ENCODE data around the gene OR10H4. TPM values are rescaled to one million over a fixed set of nuclear protein-coding genes. Genes with fewer than 3 reads are reported as not detected.
"Not testable (repeated sequence)": the region's sequence is repeated elsewhere in the genome, so short reads cannot be mapped to it uniquely, and the experiment has no call there.

OR10H4 gene
- total RNA-seq, 1 donor from 2014 or later, result not detected

DNA sequence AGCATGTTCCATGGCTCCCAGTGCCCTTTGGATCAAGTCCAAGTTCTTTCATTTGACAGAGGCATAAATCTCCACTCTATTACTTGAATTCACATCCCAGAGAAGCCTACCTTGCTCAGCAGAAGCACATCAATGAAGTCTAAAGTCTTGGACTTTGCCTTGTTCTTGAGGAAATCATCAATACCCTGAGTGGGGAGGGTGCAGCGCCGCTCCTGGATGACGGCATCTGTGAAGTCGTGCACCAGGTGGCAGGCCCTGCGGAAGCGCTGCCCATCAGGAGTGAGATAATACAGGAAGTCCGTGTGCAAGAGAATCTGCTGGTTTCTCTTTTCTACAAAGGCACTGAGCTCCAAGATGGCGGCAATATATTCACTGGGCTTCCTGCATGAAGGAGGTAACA lies 25.1 kb upstream of the OR10H4 start:
- Histone ChIP-seq H3K4me3 (no peak overlapping the region), H4K20me1 (ENCODE audit: low read depth) (no peaks in the 10 kb centered on the region), H3K79me2 (ENCODE audit: low read depth) (no peaks in the 10 kb centered on the region), H2AFZ (replicated peaks) (no peak overlapping the region), H3K9ac (no peak overlapping the region), H3K36me3 (no peaks in the 10 kb centered on the region), H3K9me3 (ENCODE audit: low read depth) (peaks cover 8% of the 10 kb centered on the region), H3K27me3 (no peaks in the 10 kb centered on the region), H3K4me2 (no peak overlapping the region), H3K27ac (no peak overlapping the region), H3F3A (ENCODE audit: low read depth) (no peaks in the 10 kb centered on the region), H3K4me1 (no peaks in the 10 kb centered on the region)
- H3K9me3 Mint-ChIP-seq, result peaks cover 9% of the 10 kb centered on the region
- peaks cover 2% of the 10 kb centered on the region for H3K27me3 Mint-ChIP-seq (ENCODE audit: insufficient read depth, low read depth)
- TF ChIP-seq EZH2phosphoT487 (IDR thresholded peaks at IDR 0.05) (no peak), EZH2 (IDR thresholded peaks at IDR 0.05) (no peak)
- TF ChIP-seq, protein P1, sequence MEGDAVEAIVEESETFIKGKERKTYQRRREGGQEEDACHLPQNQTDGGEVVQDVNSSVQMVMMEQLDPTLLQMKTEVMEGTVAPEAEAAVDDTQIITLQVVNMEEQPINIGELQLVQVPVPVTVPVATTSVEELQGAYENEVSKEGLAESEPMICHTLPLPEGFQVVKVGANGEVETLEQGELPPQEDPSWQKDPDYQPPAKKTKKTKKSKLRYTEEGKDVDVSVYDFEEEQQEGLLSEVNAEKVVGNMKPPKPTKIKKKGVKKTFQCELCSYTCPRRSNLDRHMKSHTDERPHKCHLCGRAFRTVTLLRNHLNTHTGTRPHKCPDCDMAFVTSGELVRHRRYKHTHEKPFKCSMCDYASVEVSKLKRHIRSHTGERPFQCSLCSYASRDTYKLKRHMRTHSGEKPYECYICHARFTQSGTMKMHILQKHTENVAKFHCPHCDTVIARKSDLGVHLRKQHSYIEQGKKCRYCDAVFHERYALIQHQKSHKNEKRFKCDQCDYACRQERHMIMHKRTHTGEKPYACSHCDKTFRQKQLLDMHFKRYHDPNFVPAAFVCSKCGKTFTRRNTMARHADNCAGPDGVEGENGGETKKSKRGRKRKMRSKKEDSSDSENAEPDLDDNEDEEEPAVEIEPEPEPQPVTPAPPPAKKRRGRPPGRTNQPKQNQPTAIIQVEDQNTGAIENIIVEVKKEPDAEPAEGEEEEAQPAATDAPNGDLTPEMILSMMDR (IDR thresholded peaks at IDR 0.05), result no peak
- no peak overlapping the region for H3K4me3 Mint-ChIP-seq
- no peak for DNase-seq (ENCODE audit: low spot score)
- no peaks in the 10 kb centered on the region for H3K36me3 Mint-ChIP-seq
- H3K27ac Mint-ChIP-seq, result no peak overlapping the region
- H3K4me1 Mint-ChIP-seq, result no peaks in the 10 kb centered on the region

DNA sequence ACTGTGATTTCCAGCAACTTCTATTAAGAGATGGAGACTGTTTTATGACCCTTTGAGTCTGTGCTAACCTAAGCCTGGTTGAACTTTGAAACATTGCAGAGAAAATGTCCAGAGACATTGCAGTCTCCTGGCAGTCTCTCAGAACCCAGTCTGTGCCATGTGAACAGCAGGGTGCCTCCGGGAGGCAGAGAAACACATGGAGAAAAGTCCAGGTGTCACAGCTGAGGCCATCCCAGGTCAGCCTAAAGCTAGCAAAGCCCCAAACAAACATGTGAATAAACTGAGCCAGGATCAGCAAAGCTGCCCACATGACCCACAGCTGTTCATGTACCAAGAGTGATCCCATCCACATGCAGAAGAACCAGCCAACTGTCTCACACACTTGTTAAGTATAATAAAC lies 22.3 kb upstream of the OR10H4 start:
- H3K4me2 ChIP-seq, result no peak overlapping the region
- H3K27me3 ChIP-seq, result no peaks in the 10 kb centered on the region
- no peaks in the 10 kb centered on the region for H3K4me1 ChIP-seq
- no peak for TF ChIP-seq EZH2 (IDR thresholded peaks at IDR 0.05)
- TF ChIP-seq, protein P1 (IDR thresholded peaks at IDR 0.05), result no peak
- TF ChIP-seq EZH2phosphoT487 (IDR thresholded peaks at IDR 0.05), result no peak
- no peak overlapping the region for H3K27ac ChIP-seq
- H3K27ac Mint-ChIP-seq, result no peak overlapping the region
- no peak for DNase-seq (ENCODE audit: low spot score)
- H3K4me1 Mint-ChIP-seq, result no peaks in the 10 kb centered on the region
- H3F3A ChIP-seq (ENCODE audit: low read depth), result no peaks in the 10 kb centered on the region
- no peak overlapping the region for H3K4me3 Mint-ChIP-seq
- H4K20me1 ChIP-seq (ENCODE audit: low read depth), result no peaks in the 10 kb centered on the region
- H3K9me3 ChIP-seq (ENCODE audit: low read depth), result peaks cover 3% of the 10 kb centered on the region
- no peak overlapping the region for H3K9ac ChIP-seq
- no peaks in the 10 kb centered on the region for H3K79me2 ChIP-seq (ENCODE audit: low read depth)
- no peak overlapping the region for H2AFZ ChIP-seq (replicated peaks)
- peaks cover 27% of the 10 kb centered on the region for H3K9me3 Mint-ChIP-seq
- H3K4me3 ChIP-seq, result no peak overlapping the region
- no peaks in the 10 kb centered on the region for H3K36me3 ChIP-seq
- H3K27me3 Mint-ChIP-seq (ENCODE audit: insufficient read depth, low read depth), result peaks cover 6% of the 10 kb centered on the region
- no peaks in the 10 kb centered on the region for H3K36me3 Mint-ChIP-seq

DNA sequence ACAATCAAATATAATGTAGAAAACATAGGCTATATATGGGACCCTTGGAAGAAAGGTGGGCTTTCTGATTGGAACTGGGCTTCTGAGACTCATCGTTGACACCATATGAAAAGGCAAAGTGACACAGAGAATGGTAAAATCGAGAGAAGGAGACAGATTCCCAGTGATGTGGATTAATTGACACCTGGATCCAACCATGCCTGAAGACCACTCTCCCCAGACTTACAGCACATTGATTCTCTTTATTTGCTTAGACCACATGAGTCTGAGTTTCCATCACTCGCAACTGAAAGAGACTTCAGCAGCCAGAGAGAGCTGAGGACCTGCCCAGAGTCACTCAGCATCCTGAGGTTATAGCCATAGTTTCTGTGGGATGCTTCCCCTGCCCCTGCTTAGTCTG lies 20.5 kb upstream of the OR10H4 start:
- H3K9me3 ChIP-seq (ENCODE audit: low read depth), result peaks cover 3% of the 10 kb centered on the region
- no peaks in the 10 kb centered on the region for H3K36me3 Mint-ChIP-seq

DNA sequence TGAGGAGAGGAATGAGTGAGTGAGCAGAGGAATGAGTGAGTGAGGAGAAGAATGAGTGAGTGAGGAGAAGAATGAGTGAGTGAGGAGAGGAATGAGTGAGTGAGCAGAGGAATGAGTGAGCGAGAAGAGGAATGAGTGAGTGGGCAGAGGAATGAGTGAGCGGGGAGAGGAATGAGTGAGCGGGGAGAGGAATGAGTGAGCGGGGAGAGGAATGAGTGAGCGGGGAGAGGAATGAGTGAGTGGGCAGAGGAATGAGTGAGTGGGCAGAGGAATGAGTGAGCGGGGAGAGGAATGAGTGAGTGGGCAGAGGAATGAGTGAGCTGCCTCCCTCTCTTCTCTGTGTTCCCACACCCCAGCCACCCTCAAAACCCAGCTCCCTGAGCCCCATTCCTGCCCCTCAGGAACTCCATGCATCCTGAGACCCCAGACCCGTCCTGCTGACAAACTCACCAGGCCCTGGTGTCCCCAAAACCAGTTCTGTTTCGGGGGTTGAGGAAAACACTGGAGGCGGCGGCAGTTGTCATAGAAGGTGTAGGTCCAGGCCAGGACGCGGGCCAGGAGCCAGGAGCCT lies 15.0 kb upstream of the OR10H4 start:
- not testable (repeated sequence) for H3K4me1 ChIP-seq; H3K4me2 ChIP-seq; H4K20me1 ChIP-seq (ENCODE audit: low read depth); H3K27me3 ChIP-seq; H2AFZ ChIP-seq (replicated peaks); H3K27ac ChIP-seq; DNase-seq (ENCODE audit: low spot score); H3K36me3 ChIP-seq; H3K79me2 ChIP-seq (ENCODE audit: low read depth); H3K9ac ChIP-seq; H3K36me3 Mint-ChIP-seq; H3K27ac Mint-ChIP-seq; H3F3A ChIP-seq (ENCODE audit: low read depth); H3K4me1 Mint-ChIP-seq; H3K4me3 Mint-ChIP-seq; H3K4me3 ChIP-seq; H3K27me3 Mint-ChIP-seq (ENCODE audit: insufficient read depth, low read depth); H3K9me3 ChIP-seq (ENCODE audit: low read depth)
- peaks cover 26% of the 10 kb centered on the region for H3K9me3 Mint-ChIP-seq

More for the DNA sequence above, 20.5 kb upstream of the OR10H4 start:
- Mint-ChIP-seq H3K4me1 (no peaks in the 10 kb centered on the region), H3K27me3 (ENCODE audit: insufficient read depth, low read depth) (peaks cover 6% of the 10 kb centered on the region), H3K9me3 (peaks cover 27% of the 10 kb centered on the region), H3K27ac (no peak overlapping the region), H3K4me3 (no peak overlapping the region)
- Histone ChIP-seq H3K79me2 (ENCODE audit: low read depth) (no peaks in the 10 kb centered on the region), H3K4me1 (no peaks in the 10 kb centered on the region), H4K20me1 (ENCODE audit: low read depth) (no peaks in the 10 kb centered on the region), H3K4me2 (no peak overlapping the region), H3K27me3 (no peaks in the 10 kb centered on the region), H3K4me3 (no peak overlapping the region), H3F3A (ENCODE audit: low read depth) (no peaks in the 10 kb centered on the region), H3K27ac (no peak overlapping the region), H3K9ac (no peak overlapping the region), H2AFZ (replicated peaks) (no peak overlapping the region), H3K36me3 (no peaks in the 10 kb centered on the region)
- DNase-seq (ENCODE audit: low spot score), result no peak
- TF ChIP-seq, protein P1 (IDR thresholded peaks at IDR 0.05), result no peak
- TF ChIP-seq EZH2 (IDR thresholded peaks at IDR 0.05) (no peak), EZH2phosphoT487 (IDR thresholded peaks at IDR 0.05) (no peak)

Measured in neural progenitor cell (in vitro differentiated cells).